OCI-LY3 (cell line): Measurements from ENCODE around the gene MRPL33.

ENCODE experiments used
- H2AFZ ChIP-seq: fragments of 200-600, 300-600 bp; shearing (Covaris generic); 2 replicates; pipeline ENCODE4 v1.6.0; 2014; ENCODE audit warnings: antibody characterized with exemption, low read depth, low read length
- H3K27ac ChIP-seq: fragments of 200-600, 300-600 bp; sonication (generic); 2 replicates; pipeline ENCODE4 v1.5.1; 2014; ENCODE audit warnings: mild to moderate bottlenecking, low read length, moderate library complexity, mixed read lengths
- H3K27me3 ChIP-seq: fragments of 200-600, 300-600 bp; sonication (generic); 2 replicates; pipeline ENCODE4 v1.6.1; 2014; ENCODE audit warnings: low read depth, low read length, mixed read lengths
- H3K36me3 ChIP-seq: fragments of 200-600, 300-600 bp; sonication (generic); replicated peaks from 2 replicates; pipeline ENCODE3; 2014; ENCODE audit warnings: low read depth, low read length, mixed read lengths
- H3K4me1 ChIP-seq: fragments of 300-600, 200-600 bp; sonication (generic); 2 replicates; pipeline ENCODE4 v1.6.1; 2014; ENCODE audit warnings: low read length, mixed read lengths
- H3K4me2 ChIP-seq: fragments of 200-600, 300-600 bp; sonication (generic); 2 replicates; pipeline ENCODE4 v1.6.1; 2014; ENCODE audit warnings: low read length, mixed read lengths
- H3K4me3 ChIP-seq: fragments of 300-600, 200-600 bp; sonication (generic); 2 replicates; pipeline ENCODE4 v1.5.1; 2014; ENCODE audit warnings: antibody characterized with exemption, mild to moderate bottlenecking, low read length, moderate library complexity
- H3K79me2 ChIP-seq: fragments of 300-600, 200-600 bp; shearing (Covaris generic); 2 replicates; pipeline ENCODE4 v1.6.1; 2014; ENCODE audit warnings: mild to moderate bottlenecking, low read length, mixed read lengths
- H3K9ac ChIP-seq: fragments of 300-600, 200-600 bp; shearing (Covaris generic); 2 replicates; pipeline ENCODE4 v1.6.0; 2014; ENCODE audit warnings: mild to moderate bottlenecking, low read length, moderate library complexity
- H3K9me3 ChIP-seq: fragments of 200-600, 300-600 bp; shearing (Covaris generic); 2 replicates; pipeline ENCODE4 v1.6.1; 2014; ENCODE audit warnings: low read length, mixed read lengths; ENCODE audit not compliant: insufficient read depth
- H4K20me1 ChIP-seq: fragments of 200-600, 300-600 bp; sonication (generic); 2 replicates; pipeline ENCODE4 v1.6.1; 2016; ENCODE audit warnings: low read length, mixed read lengths; ENCODE audit not compliant: insufficient read depth
- CTCF ChIP-seq: fragments of 200-600, 300-600 bp; sonication (generic); IDR thresholded peaks from 2 replicates; pipeline ENCODE4 v1.5.1; 2014; ENCODE audit warnings: antibody characterized with exemption, low read length, low read depth
- EZH2phosphoT487 ChIP-seq: fragments of 200-600 bp; shearing (Covaris generic); IDR thresholded peaks from 2 replicates; pipeline ENCODE4 v1.6.1; 2018; ENCODE audit warnings: antibody characterized with exemption, mixed run types, low read depth

MRPL33 gene

GRCh38 chr2:27824401-27824800, 52.9 kb downstream of the MRPL33 start:
- H3K4me1 ChIP-seq, result no peaks in the 10 kb centered on the region
- H3K27ac ChIP-seq, result no peak overlapping the region
- no peak overlapping the region for H3K9ac ChIP-seq
- TF ChIP-seq CTCF (no peak), EZH2phosphoT487 (no peak)
- no peak overlapping the region for H3K4me2 ChIP-seq
- no peaks in the 10 kb centered on the region for H3K79me2 ChIP-seq
- H3K9me3 ChIP-seq, result 0 out of 2 replicates have a peak, but pooled peaks cover 5% of the 10 kb centered on the region
- no peak overlapping the region for H3K4me3 ChIP-seq
- no peak overlapping the region for H2AFZ ChIP-seq
- H3K27me3 ChIP-seq, result no peaks in the 10 kb centered on the region
- no peaks in the 10 kb centered on the region for H3K36me3 ChIP-seq
- H4K20me1 ChIP-seq, result no peaks in the 10 kb centered on the region

- Histone ChIP-seq H3K27ac (no peak overlapping the region), H4K20me1 (no peaks in the 10 kb centered on the region), H2AFZ (no peak overlapping the region), H3K36me3 (no peaks in the 10 kb centered on the region), H3K4me2 (no peak overlapping the region), H3K79me2 (no peaks in the 10 kb centered on the region), H3K4me1 (peaks cover 10% of the 10 kb centered on the region), H3K9ac (no peak overlapping the region), H3K9me3 (0 out of 2 replicates have a peak, but pooled peaks cover 5% of the 10 kb centered on the region), H3K27me3 (peaks cover 13% of the 10 kb centered on the region), H3K4me3 (no peak overlapping the region)
- TF ChIP-seq CTCF, result no peak
- no peak for TF ChIP-seq EZH2phosphoT487
Observed at GRCh38 chr2:27828305-27828704, 56.8 kb downstream of the MRPL33 start.
